Stimulated activated CD8-positive, alpha-beta memory T cell treated with anti-CD3 and anti-CD28 coated beads, Interleukin-7, amount 100 ng/mL, for 24 hours (primary cell): ENCODE data around the gene LLGL1.

Experiments used
- DNase-seq: peaks from one replicate; pipeline ENCODE4 v3.0.0-alpha.2; 2020; ENCODE audit warnings: low read depth

The LLGL1 gene

GRCh38 chr17:18230288-18231141 is 5.1 kb downstream of the LLGL1 start:
- DNase-seq: no peak

DNA sequence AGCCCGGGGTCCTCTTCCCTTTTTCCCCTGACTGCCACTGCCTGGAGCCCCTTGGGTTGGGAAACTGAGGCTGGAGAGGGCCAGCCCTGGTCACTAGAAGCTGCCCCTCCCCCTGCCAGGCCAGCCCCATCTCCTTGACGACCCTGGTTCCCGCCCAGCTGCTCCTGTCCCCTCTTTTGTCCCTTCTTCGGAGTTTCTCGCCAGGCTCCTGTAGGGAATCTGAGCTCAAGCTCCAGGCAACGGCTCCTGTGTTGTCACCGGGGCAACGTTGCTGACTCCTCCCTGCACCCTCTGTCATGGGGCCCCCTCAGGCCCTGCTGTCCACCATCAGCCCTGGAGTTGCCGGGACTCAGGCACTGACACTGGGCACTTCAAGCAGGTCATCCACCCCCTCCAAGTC is 5.7 kb downstream of the LLGL1 start:
- no peak for DNase-seq

GRCh38 chr17:18233803-18234518 is 8.5 kb downstream of the LLGL1 start:
- DNase-seq: no peak

- DNase-seq: no peak
These were observed 9.5 kb downstream of the LLGL1 start for GRCh38 chr17:18234853-18235380.

GRCh38 chr17:18235743-18236256 is 10.4 kb downstream of the LLGL1 start:
- no peak for DNase-seq

DNA sequence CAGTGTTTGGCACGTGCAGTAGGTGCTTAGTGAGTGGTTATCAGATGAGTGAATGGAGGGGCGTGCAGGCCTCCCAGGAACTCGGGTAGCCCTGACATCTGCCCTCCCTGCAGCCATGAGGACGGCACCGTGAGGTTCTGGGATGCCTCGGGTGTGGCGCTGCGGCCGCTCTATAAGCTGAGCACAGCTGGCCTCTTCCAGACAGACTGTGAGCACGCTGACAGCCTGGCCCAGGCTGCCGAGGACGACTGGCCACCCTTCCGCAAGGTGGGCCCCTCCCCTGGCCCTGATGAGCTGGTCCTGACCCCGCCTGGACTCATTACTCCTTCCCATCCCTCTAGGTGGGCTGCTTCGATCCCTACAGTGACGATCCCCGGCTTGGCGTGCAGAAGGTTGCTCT is 11.1 kb downstream of the LLGL1 start:
- no peak for DNase-seq

DNA sequence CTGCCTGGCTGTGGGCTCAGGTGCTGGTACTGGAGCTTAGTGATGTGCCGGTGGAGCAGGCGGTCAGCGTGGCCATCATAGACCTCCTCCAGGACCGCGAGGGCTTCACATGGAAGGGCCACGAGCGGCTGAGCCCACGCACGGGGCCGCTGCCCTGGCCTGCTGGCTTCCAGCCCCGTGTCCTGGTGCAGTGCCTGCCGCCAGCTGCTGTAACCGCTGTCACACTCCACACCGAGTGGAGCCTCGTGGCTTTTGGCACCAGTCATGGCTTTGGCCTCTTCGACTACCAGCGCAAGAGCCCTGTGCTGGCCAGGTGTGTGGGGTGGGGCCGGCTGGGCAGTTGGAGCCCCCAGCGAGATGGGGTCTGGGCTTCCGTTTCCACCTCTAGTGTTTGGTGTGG is 12.0 kb downstream of the LLGL1 start:
- DNase-seq: no peak

- no peak for DNase-seq
These were observed 12.9 kb downstream of the LLGL1 start for GRCh38 chr17:18238299-18238698.

DNA sequence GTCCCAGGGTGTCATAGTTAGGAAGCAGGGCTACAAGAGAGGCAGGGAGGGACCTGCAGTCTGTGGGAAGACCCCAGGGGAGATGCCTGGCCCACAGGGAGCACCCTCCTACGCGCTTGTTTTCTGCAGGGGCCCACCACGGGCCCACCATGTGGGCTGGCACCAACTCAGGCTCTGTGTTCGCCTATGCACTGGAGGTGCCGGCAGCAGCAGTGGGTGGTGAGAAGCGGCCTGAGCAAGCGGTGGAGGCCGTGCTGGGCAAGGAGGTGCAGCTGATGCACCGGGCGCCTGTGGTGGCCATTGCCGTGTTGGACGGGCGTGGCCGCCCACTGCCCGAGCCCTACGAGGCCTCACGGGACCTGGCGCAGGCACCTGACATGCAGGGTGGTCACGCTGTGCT is 15.0 kb downstream of the LLGL1 start:
- DNase-seq: no peak

DNA sequence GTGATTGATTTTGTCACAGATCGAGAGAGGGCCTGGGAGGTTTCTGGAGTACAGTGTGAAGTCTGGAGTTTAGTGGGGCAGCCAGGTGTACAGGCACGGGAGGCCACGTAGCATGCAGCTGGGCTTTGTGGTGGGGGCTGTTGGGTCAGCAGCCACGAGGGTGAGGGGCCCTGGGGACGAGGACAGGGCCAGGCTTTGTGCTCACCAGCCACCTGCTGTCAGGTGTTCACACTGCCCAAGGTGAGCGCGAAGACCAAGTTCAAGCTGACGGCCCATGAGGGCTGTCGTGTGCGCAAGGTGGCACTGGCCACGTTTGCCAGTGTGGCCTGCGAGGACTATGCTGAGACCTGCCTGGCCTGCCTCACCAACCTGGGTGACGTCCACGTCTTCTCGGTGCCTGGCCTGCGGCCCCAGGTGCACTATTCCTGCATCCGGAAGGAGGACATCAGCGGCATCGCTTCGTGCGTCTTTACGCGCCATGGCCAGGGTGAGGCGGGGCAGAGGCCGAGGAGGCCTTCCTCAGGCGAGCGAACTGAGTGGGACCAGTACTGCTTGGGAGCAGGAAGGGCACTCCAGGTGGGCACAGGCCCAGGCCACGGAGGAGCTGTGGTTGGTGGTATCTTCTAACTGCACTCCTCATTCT is 15.9 kb downstream of the LLGL1 start:
- DNase-seq: no peak

GRCh38 chr17:18245038-18245776 is 19.8 kb downstream of the LLGL1 start:
- DNase-seq: no peak

GRCh38 chr17:18246109-18246725 is 20.8 kb downstream of the LLGL1 start:
- no peak for DNase-seq

- no peak for DNase-seq
These were observed 21.6 kb downstream of the LLGL1 start for GRCh38 chr17:18246880-18247612.

- DNase-seq: no peak
These were observed 22.2 kb downstream of the LLGL1 start for GRCh38 chr17:18247613-18248001.

DNA sequence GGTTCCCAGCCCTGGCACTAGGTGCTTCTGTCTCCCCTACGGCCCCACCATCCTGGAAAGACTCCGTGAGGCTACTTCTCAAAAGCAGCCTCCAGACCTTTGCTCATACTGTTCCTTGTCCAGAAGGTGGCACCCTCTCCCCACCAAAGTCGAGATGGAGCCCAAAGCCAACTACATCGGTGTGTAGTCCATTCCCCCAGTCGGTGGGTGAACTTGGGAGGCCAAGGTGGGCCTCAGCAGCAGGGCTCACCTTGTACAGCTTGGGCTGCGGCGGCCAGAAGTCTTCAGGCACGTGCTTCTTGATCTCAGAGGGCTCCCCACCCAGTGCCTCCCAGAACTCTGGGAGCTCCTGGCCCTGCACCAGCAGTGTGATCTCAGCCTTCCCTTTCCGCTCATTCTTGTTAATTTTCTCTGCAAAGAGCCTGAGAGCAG is 22.9 kb downstream of the LLGL1 start:
- DNase-seq: no peak

DNA sequence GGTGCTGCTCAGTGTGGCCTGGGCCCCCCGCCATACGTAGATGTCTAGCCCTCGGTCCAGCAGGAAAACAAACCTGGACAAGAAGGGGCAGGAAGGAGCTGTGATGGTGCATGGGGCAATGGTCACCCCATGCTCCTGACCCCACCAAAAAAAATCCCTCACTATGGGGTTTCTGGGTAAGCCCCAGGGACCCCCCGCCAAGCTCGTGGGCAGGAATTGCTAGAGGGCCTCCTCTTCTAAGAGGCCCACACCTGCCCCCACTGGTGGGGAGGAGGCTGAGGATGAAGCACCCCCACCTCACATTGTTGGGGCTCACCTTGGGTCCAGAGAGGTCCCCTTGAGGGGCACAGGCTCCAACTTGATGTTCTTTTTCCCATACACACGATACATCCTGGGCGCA is 23.4 kb downstream of the LLGL1 start:
- DNase-seq: no peak

- DNase-seq: no peak
These were observed 24.8 kb downstream of the LLGL1 start for GRCh38 chr17:18250259-18250658.

- no peak for DNase-seq
These were observed 25.3 kb downstream of the LLGL1 start for GRCh38 chr17:18250708-18251107.

DNA sequence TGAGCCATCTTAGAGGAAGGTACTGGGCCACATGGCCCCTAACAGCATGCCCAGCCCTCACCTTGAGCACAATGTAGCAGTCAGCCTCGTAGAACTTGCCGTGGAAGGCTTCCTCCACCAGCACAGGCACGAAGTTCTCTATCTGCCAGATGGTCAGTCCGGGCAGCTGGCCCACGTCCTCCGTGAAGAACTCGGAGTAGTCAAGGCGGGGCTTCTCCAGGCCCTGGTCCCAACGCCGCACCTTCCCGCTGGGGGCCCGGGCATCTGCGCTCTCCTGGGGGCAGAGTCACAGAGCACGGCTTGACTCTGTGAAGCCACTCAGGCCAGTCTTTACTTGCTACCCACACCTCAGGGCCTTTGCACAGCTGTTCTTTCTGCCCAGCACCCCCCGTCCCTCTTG is 25.8 kb downstream of the LLGL1 start:
- DNase-seq: no peak

GRCh38 chr17:18252160-18252559 is 26.7 kb downstream of the LLGL1 start:
- DNase-seq: no peak
